Hematopoietic multipotent progenitor cell (in vitro differentiated cells): Measurements from ENCODE around the gene ADAM23. TPM values are rescaled to one million over a fixed set of nuclear protein-coding genes. Genes with fewer than 3 reads are reported as not detected.

ENCODE experiments used
- DNase-seq, 3 donors: peaks; one replicate each; pipeline ENCODE4 v3.0.0-alpha.2; 2011 to 2015; ENCODE audit warnings: low read depth in 2 of 3, low spot score in 2 of 3
- total RNA-seq: library from RNA; depleted of rRNA; stranded (reverse); fragments of >200 nt; gene quantifications from one replicate; pipeline ENCODE4 v1.2.3, GENCODE V29; 2012

The ADAM23 gene
- total RNA-seq, 1 donor: under 0.01 TPM

DNA sequence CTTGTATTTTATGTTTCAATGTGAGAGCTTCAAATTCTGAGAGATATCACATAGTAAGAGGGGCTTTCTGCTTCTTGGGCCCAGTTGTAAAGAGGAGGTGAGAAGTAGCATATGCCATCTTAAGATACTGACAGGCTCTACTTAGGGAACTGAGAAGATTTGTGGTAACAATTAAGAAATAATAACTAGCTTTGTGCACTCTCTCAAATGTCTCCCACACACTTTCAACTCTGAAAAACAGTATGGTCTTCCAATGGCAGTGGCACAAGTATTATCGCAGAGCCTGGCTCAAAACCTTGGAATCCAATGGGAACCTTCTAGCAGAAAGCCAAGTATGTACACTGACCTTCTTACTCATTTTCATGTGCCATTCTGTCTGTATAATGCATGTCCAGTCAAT is 118.6 kb downstream of the ADAM23 start:
- no peak for DNase-seq

DNA sequence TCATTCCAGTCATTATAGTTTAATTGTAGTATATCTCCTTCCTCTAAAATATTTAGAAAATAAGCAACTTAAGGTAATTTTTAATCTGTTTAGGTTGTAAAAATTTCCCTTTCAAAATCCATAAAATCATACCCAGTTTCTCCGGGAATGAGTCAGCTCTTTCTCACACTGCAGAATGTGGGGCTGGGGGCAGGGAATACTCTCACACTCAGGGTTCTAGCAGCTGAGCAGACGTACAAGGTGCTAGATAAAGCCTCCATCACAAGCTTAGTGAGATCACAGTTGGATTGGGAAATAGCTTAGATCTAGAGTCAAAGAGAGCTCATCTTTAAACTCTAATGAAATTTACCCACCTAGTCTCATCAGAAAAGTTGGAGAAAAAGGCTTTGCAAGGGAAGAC is 119.0 kb downstream of the ADAM23 start:
- no peak for DNase-seq

- no peak for DNase-seq
These were observed 120.0 kb downstream of the ADAM23 start for GRCh38 chr2:206563374-206563773.

DNA sequence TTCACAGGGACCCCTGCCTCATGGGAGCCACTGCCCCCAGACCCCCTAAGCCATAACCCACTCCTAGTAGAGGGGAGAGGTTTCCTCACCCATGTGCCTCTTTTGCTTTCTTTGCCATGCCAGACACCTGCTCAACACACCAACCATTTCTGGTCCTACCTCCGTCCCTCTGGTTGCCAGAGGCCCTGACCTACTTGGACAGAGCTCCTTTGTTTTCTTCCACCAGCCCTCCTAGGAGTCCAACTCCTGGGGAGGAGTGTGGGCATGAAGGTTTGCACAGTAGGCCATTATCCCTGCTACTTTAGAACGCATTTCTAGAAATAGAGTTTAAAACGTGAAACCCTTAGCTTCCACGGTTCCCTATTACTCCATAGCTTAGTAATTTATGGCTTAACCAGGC is 122.3 kb downstream of the ADAM23 start:
- DNase-seq: no peak

- DNase-seq: no peak
These were observed 126.1 kb downstream of the ADAM23 start for GRCh38 chr2:206569470-206569869.

GRCh38 chr2:206570199-206570598 is 126.9 kb downstream of the ADAM23 start:
- DNase-seq: no peak

DNA sequence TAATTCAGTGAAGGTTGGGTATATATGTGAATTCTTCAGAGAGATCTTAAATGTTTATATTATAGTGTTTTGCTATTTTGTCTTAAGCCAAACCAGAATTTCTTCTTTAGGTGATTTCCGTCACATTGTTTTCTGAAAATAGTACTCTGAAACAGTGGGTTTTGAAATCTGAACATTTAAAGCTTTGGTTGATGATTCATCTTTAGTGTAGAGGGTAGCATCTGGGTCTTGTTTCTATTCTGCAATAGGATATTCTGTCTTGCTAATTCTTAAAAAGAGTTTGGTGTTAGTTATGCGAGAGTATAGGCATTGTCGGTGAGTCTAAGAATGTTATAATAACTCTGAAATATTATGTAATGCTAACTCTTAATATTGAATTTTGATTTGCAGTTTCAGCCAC is 129.4 kb downstream of the ADAM23 start:
- no peak for DNase-seq

GRCh38 chr2:206573793-206574192 is 130.5 kb downstream of the ADAM23 start:
- no peak for DNase-seq

GRCh38 chr2:206584323-206585116 is 141.2 kb downstream of the ADAM23 start:
- DNase-seq: no peak

- no peak for DNase-seq
These were observed 142.0 kb downstream of the ADAM23 start for GRCh38 chr2:206585335-206585734.

GRCh38 chr2:206586609-206587008 is 143.3 kb downstream of the ADAM23 start:
- DNase-seq: no peak

- no peak for DNase-seq
These were observed 154.4 kb downstream of the ADAM23 start for GRCh38 chr2:206597717-206598218.

DNA sequence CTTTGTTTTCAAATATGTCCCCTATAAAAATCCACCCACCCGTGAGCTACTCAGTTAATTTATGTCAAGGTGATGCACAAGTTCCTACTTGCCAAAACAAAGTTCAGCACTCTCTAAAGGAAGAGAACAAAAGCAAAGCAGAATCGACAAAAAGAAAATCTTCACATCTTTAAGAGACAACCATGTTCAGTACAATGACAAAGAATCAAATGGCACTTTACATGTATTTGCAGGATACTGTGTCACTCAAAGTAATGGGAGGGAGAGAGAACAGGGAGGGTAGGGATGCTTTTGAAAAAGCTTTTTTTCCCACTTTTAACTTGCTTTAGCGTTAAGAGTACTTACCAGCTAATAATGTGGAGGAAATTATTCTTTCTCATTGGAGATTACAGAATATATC is 159.9 kb downstream of the ADAM23 start:
- DNase-seq: no peak

GRCh38 chr2:206610451-206610850 is 167.1 kb downstream of the ADAM23 start:
- no peak for DNase-seq

- DNase-seq: no peak
These were observed 167.9 kb downstream of the ADAM23 start for GRCh38 chr2:206611191-206611590.

DNA sequence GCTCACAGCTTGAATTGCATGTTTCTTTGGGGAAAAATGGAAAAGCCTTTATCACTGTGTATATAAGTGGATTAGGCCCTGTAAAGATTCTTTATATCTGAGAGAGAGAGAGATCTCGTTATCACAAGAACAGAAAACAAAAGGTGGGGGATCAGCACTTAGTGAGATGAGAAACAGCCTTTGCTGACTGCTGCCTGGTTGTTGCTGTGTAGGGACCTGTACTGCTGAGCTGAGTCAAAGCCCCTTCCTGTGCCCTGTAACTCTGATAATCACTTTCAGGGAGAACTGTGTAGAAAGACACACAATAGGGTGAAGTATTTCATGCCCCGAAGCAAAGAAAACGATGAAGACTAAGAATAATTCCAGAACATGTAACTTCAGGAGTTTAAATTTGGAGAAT is 168.4 kb downstream of the ADAM23 start:
- DNase-seq: no peak

GRCh38 chr2:206614811-206615210 is 171.5 kb downstream of the ADAM23 start:
- no peak for DNase-seq

- no peak for DNase-seq
These were observed 172.2 kb downstream of the ADAM23 start for GRCh38 chr2:206615417-206616089.

GRCh38 chr2:206616151-206616550 is 172.8 kb downstream of the ADAM23 start:
- no peak for DNase-seq

DNA sequence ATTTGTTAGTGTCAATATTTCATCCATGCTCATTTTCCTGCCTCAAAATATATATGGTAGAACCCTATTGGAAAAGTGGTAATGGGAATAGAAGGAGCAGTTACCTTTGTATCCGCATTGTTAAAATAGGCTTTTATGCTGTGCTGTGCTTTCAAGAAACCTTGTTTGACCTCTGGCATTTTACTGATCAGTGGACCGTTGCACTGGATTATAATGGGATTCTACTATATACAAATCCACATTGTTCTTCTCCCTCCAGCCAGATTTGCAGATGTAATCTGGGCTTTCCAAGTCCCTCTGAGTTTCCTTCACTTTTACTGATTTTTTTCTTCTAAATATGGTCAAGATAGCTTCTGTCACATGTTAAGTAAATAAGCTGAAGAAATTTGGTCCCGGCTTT is 175.7 kb downstream of the ADAM23 start:
- no peak for DNase-seq

GRCh38 chr2:206626108-206626507 is 182.8 kb downstream of the ADAM23 start:
- no peak for DNase-seq

DNA sequence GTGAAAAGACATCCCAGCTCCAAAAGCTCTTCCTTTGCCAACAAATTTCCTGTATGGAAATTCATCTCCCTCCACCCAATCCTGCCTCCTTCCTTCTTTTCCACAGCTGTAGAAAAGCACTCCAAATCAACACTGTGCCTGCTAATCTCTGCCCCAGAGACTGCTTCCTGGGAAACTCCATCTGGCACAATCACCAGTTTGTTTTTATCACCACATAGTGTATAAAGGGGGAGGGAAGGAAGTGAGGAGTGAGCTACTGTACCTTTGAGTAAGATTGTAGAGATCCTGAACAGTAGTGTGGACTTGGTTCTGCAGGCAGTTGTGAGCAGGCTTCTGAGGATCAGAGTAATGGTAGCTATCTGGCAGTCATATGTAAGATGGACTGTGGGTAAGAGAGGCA is 184.3 kb downstream of the ADAM23 start:
- no peak for DNase-seq
